ENCODE results near the gene GNAO1.

Gene GNAO1

DNA sequence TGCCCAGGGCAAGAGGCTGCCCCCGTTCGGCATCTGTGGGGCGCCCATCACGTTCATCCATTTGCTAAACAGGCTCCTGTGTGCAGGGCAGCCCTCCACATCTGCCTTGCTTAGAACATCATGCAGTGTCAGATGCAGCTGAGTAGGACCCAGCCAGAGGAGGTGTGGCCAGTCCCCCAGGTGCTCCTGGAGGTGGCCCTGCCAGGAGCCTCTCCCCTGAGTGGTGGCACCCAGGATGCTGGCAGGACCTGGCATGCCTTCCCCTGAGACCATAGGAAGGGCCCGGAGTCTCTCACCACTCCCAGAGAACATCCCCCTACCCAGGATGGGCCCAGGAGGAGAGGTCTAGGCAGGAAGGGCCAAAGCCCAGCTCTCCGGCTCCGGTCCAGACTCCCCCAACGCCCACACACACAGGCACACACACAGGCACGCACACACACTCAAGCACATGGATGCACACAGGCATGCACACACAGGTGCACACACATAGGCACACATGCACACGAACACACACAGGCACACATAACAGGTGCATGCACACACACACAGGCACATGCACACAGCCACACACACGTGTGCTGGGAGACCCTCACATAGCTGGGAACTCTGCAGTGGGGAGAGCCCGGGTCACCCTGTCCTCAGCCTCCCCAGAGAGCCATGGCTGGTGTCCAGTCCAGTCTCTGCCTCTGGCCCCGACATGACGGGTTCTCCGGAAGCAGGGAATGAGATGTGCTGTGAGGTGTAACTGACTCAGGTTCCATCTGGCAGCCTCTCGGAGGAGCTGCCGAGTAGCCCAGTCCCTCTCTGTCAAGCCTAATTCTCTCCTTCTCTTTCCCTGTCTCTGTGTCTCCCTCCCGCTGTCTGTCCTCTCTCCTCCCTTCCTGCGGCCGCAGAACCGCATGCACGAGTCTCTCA, 159.5 kb downstream of the GNAO1 start:
- no peak for DNase-seq (ENCODE audit: low read depth)

DNA sequence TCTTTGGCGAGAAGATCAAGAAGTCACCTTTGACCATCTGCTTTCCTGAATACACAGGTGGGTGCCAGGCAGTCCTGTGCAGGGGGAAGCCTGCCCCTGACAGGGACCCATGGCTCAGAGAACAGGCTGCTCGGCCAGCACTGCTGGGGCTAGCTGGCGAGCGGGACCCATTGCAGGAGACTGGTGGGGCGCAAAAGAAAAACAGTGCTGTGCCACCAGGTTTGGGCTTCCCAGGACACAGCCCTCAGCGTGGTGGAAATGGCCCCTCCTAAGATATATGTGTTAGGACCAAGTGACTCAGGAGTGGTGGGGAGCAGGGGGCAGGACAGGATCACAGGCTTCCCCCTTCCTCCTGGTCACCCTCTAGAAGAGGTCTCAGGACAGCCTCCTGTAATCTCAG, 160.2 kb downstream of the GNAO1 start:
- DNase-seq (ENCODE audit: low read depth) = no peak

- DNase-seq (ENCODE audit: low read depth) = no peak
Observed at GRCh38 chr16:56352351-56353053, 161.2 kb downstream of the GNAO1 start.

GRCh38 chr16:56353054-56353921, 162.0 kb downstream of the GNAO1 start:
- DNase-seq (ENCODE audit: low read depth) = no peak

GRCh38 chr16:56354016-56354415, 162.7 kb downstream of the GNAO1 start:
- DNase-seq (ENCODE audit: low read depth) = no peak

- DNase-seq (ENCODE audit: low read depth) = no peak
Observed at GRCh38 chr16:56354746-56355145, 163.5 kb downstream of the GNAO1 start.

- DNase-seq (ENCODE audit: low read depth) = no peak
Observed at GRCh38 chr16:56355221-56355620, 163.9 kb downstream of the GNAO1 start.

- DNase-seq (ENCODE audit: low read depth) = no peak
Observed at GRCh38 chr16:56355786-56356275, 164.5 kb downstream of the GNAO1 start.

DNA sequence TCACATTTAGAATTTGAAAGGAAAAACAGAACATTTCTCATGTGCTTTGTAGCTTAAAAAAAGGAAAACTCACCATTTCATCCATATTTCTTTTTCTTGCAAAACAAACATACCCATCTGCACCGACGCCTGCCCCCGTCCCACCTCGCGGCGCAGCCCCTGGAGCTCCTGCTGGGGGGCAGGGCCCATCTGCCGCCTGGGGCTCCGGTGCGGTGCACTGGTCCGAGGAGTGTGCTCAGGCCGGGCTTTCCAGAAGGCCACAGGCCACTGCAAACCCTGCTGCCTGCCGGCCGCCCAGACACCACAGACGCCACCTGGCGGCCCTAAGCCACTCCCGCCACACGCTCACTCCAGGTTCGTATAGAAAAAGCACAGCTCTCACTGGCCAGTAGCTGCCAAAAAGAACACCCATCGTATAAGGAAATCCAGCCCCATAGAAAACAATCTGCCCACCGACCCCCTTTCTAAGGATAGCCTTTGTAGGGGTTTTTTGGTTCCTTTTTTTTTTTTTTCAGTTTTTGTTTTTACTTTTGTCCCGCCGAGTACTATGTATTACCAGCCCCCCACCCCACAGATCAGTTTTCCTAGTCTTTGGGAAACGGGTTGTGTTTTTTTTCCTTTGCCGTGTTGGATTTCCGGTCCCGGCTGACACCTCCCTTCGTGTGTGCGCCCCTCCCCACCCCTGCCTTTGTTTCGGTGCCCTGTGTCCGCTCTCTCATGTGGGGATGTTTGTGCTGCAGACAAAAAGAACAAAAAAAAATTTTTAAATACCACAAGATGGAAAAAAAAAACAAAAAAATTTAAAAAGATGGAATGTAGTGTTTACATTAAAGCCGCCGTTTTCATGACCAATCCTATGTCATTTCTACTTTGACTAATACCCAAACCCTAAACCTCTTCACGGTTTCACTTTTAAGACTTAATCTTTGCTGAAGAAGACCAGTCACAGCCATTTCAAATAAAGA, 165.3 kb downstream of the GNAO1 start:
- DNase-seq (ENCODE audit: low read depth) = peak; percentile 29

DNA sequence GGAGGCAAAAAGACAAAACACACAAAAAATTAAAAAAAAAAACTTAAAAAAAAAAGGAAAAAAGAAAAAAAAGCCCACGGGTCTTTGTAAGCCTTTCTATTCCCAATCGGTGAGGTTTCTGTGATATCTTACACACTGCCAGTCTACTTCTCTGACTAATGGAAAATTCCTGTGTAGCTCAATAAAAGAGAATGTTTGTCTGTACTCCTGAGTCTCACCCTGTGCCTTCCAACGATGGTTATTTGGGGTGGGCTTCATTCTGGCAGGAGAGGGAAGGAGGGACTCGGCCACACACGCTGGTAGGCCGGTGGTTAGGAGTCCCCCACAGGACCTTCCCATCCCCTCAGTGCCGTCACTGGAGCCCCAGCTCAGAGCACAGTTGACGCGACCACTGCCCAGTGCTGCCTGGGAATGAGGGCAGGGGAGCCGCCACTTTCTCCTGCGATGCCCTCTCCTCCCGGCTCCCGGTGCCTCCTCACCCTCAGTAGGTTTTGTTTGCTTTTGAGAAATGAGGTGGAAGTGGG, 166.0 kb downstream of the GNAO1 start:
- DNase-seq (ENCODE audit: low read depth) = no peak

DNA sequence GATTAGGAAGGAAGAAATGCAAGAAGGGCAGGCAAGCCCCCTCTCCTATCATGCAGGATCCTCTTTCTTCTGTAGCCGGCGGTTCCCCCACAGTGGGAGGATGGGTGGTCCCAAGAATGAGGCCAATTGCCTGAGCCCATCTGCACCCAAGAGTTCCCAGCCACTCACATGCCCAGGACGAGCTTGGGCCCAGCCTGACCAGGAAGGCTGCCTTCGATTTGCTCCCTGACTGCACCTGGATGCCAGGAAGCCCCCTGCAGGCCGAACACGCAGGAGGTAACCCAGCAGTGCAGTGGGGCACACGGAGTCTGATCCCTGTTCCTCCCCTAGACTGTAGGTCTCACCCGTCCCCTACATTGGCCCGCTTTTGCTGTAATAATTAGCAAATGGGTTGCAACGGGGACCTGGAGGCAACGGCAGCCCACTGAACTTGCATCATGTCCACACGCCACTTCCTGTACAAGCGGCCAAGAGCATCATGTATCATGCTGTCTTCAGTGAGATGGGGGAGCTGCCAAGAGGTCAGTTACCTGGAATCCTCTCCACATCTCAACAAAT, 166.6 kb downstream of the GNAO1 start:
- no peak for DNase-seq (ENCODE audit: low read depth)

DNA sequence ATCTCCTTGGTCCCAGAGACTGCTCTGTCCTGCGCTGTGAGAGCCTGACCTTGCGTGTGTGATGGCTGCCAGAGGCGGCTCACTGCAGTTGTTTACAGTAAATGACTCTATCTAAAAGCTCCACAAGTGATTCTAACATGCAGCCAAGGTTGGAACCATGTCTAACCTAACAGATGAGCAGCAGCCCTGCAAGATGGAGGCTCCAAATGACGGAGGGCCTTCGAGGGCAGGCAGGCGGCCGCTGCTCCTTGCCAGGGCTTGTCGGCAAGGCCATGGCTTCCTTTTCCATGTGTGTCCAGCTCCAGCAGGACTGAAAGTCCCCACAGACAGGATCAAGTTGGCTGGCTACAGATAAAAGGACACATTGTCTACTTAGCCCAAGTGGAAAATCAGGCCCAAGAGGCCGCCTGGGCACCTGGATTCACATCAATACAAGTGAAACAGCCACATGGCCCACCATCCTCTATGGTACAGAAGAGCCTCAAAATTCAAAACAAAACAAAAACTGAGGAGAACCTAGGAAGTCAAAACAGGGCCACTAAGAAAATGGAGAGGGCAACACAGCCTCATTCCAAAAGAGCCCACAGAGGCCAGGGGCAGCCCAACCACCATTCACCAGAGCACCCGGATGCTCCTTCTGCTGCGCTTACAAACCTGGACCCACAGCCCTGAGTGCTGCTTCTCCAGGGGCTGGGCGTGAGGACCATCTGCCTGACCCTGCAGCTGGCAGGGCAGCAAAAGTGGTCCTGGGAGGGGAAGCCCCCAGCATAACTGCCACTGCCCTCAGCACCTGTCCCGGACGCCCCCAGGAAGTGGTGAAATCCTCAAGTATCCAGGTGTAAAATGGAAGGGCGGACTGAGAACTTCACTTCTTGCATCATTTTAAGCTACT, 169.1 kb downstream of the GNAO1 start:
- no peak for DNase-seq (ENCODE audit: low read depth)

GRCh38 chr16:56362057-56362655, 170.9 kb downstream of the GNAO1 start:
- no peak for DNase-seq (ENCODE audit: low read depth)

GRCh38 chr16:56362706-56363105, 171.4 kb downstream of the GNAO1 start:
- DNase-seq (ENCODE audit: low read depth) = no peak

- DNase-seq (ENCODE audit: low read depth) = no peak
Observed at GRCh38 chr16:56363181-56363716, 172.0 kb downstream of the GNAO1 start.

DNA sequence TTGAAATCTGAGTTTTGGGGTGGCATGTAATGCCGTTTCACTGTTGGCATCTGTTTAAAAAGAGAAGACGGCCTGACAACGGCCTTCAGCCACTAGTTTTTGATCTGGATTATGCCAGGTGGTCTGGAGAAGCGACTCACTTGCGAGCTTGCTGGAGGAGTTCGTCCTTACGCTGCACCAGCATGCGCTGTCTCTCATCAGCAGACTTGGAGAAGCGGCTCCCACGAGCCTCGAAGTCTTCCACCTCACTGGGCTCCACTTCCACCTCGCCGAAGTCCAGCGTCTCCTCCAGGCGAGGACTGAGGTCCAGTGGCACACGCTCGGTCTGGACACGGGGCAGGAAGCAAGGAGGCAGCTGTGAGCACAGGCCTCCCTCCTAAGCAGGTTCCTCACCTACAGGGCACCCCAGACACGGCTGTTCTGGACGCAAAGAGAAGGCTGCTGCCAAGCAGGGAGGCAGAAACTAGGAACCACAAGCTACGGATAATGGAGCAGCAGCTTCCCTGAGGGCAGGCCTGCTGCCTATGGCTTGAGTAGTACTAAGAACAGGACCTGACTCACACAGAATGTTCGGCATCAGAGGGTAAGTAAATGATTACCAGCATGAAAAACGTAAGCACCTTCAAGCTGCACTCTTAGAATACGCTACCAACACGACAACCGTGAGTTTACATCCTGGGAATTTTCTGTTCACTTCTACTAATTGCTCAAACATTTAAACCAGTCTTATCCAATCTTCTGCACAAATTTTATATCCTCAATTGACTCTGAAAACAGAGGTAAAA, 172.7 kb downstream of the GNAO1 start:
- no peak for DNase-seq (ENCODE audit: low read depth)

- DNase-seq (ENCODE audit: low read depth) = no peak
Observed at GRCh38 chr16:56364865-56365264, 173.6 kb downstream of the GNAO1 start.

DNA sequence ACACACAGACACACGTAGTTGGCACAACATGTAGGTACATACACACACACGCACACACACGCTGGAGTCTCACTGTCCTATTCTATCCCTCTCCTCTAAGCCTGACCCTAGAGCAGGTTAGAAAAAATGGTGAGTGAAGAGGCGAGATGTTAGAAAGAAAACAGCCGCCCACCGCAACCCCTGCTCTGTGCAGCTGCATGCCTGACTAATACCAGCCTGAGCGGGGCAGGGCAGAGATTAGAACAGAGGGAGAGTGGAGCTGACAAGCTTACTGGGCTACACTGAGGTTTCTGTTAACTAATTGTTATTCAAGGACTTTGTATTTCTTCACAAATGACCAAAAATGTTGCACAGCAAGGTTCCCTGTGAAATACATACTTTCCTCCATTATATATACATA, 174.3 kb downstream of the GNAO1 start:
- DNase-seq (ENCODE audit: low read depth) = no peak
